Measurements from ENCODE around the gene CDH4. TPM values are rescaled to one million over a fixed set of nuclear protein-coding genes. Genes with fewer than 3 reads are reported as not detected.

Gene CDH4
- total RNA-seq, 2 donors from 2014 or later = 0.05 to 2.2 TPM

- no peaks in the 10 kb centered on the region for H3K9me3 ChIP-seq
- H3K27me3 ChIP-seq (replicated peaks; ENCODE audit: insufficient read depth) = peaks cover 7% of the 10 kb centered on the region
- no peaks in the 10 kb centered on the region for H3K36me3 ChIP-seq
- no peak overlapping the region for H3K27ac ChIP-seq
- intact Hi-C loops (cut with DNase I) = no loop called here
- DNase-seq (ENCODE audit: low spot score) = no peak
- no peaks in the 10 kb centered on the region for H3K4me1 ChIP-seq (replicated peaks)
- WGBS = 89% methylated on average over 2 of the region's 2 CpGs
- no peak overlapping the region for H3K4me3 ChIP-seq
- TF ChIP-seq, protein P1, sequence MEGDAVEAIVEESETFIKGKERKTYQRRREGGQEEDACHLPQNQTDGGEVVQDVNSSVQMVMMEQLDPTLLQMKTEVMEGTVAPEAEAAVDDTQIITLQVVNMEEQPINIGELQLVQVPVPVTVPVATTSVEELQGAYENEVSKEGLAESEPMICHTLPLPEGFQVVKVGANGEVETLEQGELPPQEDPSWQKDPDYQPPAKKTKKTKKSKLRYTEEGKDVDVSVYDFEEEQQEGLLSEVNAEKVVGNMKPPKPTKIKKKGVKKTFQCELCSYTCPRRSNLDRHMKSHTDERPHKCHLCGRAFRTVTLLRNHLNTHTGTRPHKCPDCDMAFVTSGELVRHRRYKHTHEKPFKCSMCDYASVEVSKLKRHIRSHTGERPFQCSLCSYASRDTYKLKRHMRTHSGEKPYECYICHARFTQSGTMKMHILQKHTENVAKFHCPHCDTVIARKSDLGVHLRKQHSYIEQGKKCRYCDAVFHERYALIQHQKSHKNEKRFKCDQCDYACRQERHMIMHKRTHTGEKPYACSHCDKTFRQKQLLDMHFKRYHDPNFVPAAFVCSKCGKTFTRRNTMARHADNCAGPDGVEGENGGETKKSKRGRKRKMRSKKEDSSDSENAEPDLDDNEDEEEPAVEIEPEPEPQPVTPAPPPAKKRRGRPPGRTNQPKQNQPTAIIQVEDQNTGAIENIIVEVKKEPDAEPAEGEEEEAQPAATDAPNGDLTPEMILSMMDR (IDR thresholded peaks at IDR 0.05) = no peak
- no peak for TF ChIP-seq POLR2A (IDR thresholded peaks at IDR 0.05)
- TF ChIP-seq POLR2AphosphoS5 (IDR thresholded peaks at IDR 0.05) = no peak
These were observed 297.8 kb downstream of the CDH4 start for GRCh38 chr20:61549865-61550264.

GRCh38 chr20:61551401-61551800 is 299.3 kb downstream of the CDH4 start:
- H3K27me3 ChIP-seq (replicated peaks; ENCODE audit: insufficient read depth) = peaks cover 7% of the 10 kb centered on the region
- TF ChIP-seq POLR2AphosphoS5 (IDR thresholded peaks at IDR 0.05) = no peak
- TF ChIP-seq POLR2A (IDR thresholded peaks at IDR 0.05) = no peak
- TF ChIP-seq, protein P1 (IDR thresholded peaks at IDR 0.05) = no peak
- no peak overlapping the region for H3K27ac ChIP-seq
- DNase-seq (ENCODE audit: low spot score) = no peak
- WGBS = 91% methylated on average over 2 of the region's 2 CpGs
- no peaks in the 10 kb centered on the region for H3K4me1 ChIP-seq (replicated peaks)
- no peaks in the 10 kb centered on the region for H3K36me3 ChIP-seq
- no peaks in the 10 kb centered on the region for H3K9me3 ChIP-seq
- intact Hi-C loops (cut with DNase I) = no loop called here
- no peak overlapping the region for H3K4me3 ChIP-seq

- intact Hi-C loops (cut with DNase I) = no loop called here
- H3K4me3 ChIP-seq = no peak overlapping the region
- DNase-seq (ENCODE audit: low spot score) = no peak
- TF ChIP-seq, protein P1 (IDR thresholded peaks at IDR 0.05) = no peak
- no peak for TF ChIP-seq POLR2AphosphoS5 (IDR thresholded peaks at IDR 0.05)
- TF ChIP-seq POLR2A (IDR thresholded peaks at IDR 0.05) = no peak
- H3K36me3 ChIP-seq = no peaks in the 10 kb centered on the region
- WGBS = 83% methylated on average over 10 of the region's 10 CpGs
- H3K4me1 ChIP-seq (replicated peaks) = no peaks in the 10 kb centered on the region
- H3K27ac ChIP-seq = no peak overlapping the region
- H3K27me3 ChIP-seq (replicated peaks; ENCODE audit: insufficient read depth) = peaks cover 4% of the 10 kb centered on the region
- no peaks in the 10 kb centered on the region for H3K9me3 ChIP-seq
These were observed 302.6 kb downstream of the CDH4 start for GRCh38 chr20:61554617-61555016.

- intact Hi-C loops (cut with DNase I) = no loop called here
These were observed 303.5 kb downstream of the CDH4 start for GRCh38 chr20:61555566-61555965.

GRCh38 chr20:61556111-61556510 is 304.1 kb downstream of the CDH4 start:
- 71% methylated on average over 3 of the region's 3 CpGs for WGBS
- Histone ChIP-seq H3K4me1 (replicated peaks) (no peaks in the 10 kb centered on the region), H3K9me3 (no peaks in the 10 kb centered on the region), H3K4me3 (no peak overlapping the region), H3K27ac (no peak overlapping the region), H3K36me3 (no peaks in the 10 kb centered on the region), H3K27me3 (replicated peaks; ENCODE audit: insufficient read depth) (peaks cover 3% of the 10 kb centered on the region)
- TF ChIP-seq POLR2A (IDR thresholded peaks at IDR 0.05) (no peak), POLR2AphosphoS5 (IDR thresholded peaks at IDR 0.05) (no peak)
- TF ChIP-seq, protein P1 (IDR thresholded peaks at IDR 0.05) = no peak
- intact Hi-C loops (cut with DNase I) = no loop called here
- DNase-seq (ENCODE audit: low spot score) = no peak

More at GRCh38 chr20:61555566-61555965, 303.5 kb downstream of the CDH4 start:
- H3K27ac ChIP-seq = no peak overlapping the region
- no peaks in the 10 kb centered on the region for H3K36me3 ChIP-seq
- WGBS = 69% methylated on average over 6 of the region's 6 CpGs
- TF ChIP-seq, protein P1 (IDR thresholded peaks at IDR 0.05) = no peak
- no peak for TF ChIP-seq POLR2AphosphoS5 (IDR thresholded peaks at IDR 0.05)
- no peak for TF ChIP-seq POLR2A (IDR thresholded peaks at IDR 0.05)
- H3K4me3 ChIP-seq = no peak overlapping the region
- H3K4me1 ChIP-seq (replicated peaks) = no peaks in the 10 kb centered on the region
- no peaks in the 10 kb centered on the region for H3K9me3 ChIP-seq
- no peak for DNase-seq (ENCODE audit: low spot score)
- peaks cover 4% of the 10 kb centered on the region for H3K27me3 ChIP-seq (replicated peaks; ENCODE audit: insufficient read depth)

Measured in prostate gland (tissue), 2 donors.